A673 (cell line): ENCODE measurements around the gene RAB26. TPM values are rescaled to one million over a fixed set of nuclear protein-coding genes. Genes with fewer than 3 reads are reported as not detected.

ENCODE experiments used
- BruUV-seq: library from RNA; stranded (reverse); fragments of 400-500 nt; replicated peaks from 2 replicates; lab custom pipeline; 2021; lab: Mats Ljungman, UMichigan
- CTCF ChIA-PET: fragments of 300-600 bp; sonication (Branson Sonifier 250); formaldehyde crosslinking; loops from one replicate; lab custom pipeline; 2022; ENCODE audit warnings: antibody characterized with exemption; lab: Charles Lee
- POLR2A ChIA-PET: fragments of 300-600 bp; sonication (Branson Sonifier 250); formaldehyde crosslinking; loops from one replicate; lab custom pipeline; 2022; ENCODE audit warnings: antibody characterized with exemption; ENCODE audit not compliant: low non-redundant PET; lab: Charles Lee
- DNase-seq: peaks from one replicate; pipeline ENCODE4 v3.0.0-alpha.2; 2015; ENCODE audit warnings: low spot score
- H3K27ac ChIP-seq: fragments of 200-600 bp; sonication (generic); 2 replicates; pipeline ENCODE4 v1.5.1; 2016; ENCODE audit warnings: mixed run types, low read depth, mild to moderate bottlenecking, mixed read lengths, antibody characterized with exemption, low read length; ENCODE audit not compliant: poor library complexity, severe bottlenecking
- H3K27me3 ChIP-seq: fragments of 200-600 bp; sonication (generic); replicated peaks from 2 replicates; pipeline ENCODE4 v1.6.1; 2017; ENCODE audit warnings: mixed run types, low read depth, mild to moderate bottlenecking, mixed read lengths, antibody characterized with exemption, low read length; ENCODE audit not compliant: insufficient read depth, poor library complexity
- H3K36me3 ChIP-seq: fragments of 200-600 bp; sonication (generic); 2 replicates; pipeline ENCODE4 v1.6.1; 2016; ENCODE audit warnings: mixed run types, mild to moderate bottlenecking, mixed read lengths, antibody characterized with exemption, low read length; ENCODE audit not compliant: insufficient read depth, poor library complexity, severe bottlenecking
- H3K4me1 ChIP-seq: fragments of 200-600 bp; sonication (generic); 2 replicates; pipeline ENCODE4 v1.6.1; 2017; ENCODE audit warnings: mixed run types, mild to moderate bottlenecking, mixed read lengths, antibody characterized with exemption, low read length; ENCODE audit not compliant: insufficient read depth, poor library complexity, severe bottlenecking
- H3K4me3 ChIP-seq: fragments of 200-600 bp; sonication (generic); 2 replicates; pipeline ENCODE4 v1.5.1; 2016; ENCODE audit warnings: low read depth, mixed run types, mild to moderate bottlenecking, mixed read lengths, low read length; ENCODE audit not compliant: poor library complexity, severe bottlenecking
- H3K9me3 ChIP-seq: fragments of 200-600 bp; sonication (generic); 2 replicates; pipeline ENCODE4 v1.6.1; 2016; ENCODE audit warnings: mixed run types, low read depth, mild to moderate bottlenecking, mixed read lengths, antibody characterized with exemption, low read length; ENCODE audit not compliant: poor library complexity, severe bottlenecking
- EZH2 ChIP-seq: fragments of 200-600 bp; sonication (generic); IDR thresholded peaks from 2 replicates; pipeline ENCODE4 v1.6.1; 2017; ENCODE audit warnings: borderline replicate concordance, low read depth, mild to moderate bottlenecking, mixed read lengths, antibody characterized with exemption, low read length; ENCODE audit not compliant: poor library complexity, severe bottlenecking
- intact Hi-C: fragments of 100-400 bp; cut with micrococcal nuclease; formaldehyde crosslinking; loops from one replicate; pipeline ENCODE4 v1.10.0; 2022; ENCODE audit not compliant: unreplicated experiment
- total RNA-seq: library from RNA; stranded (reverse); gene quantifications from 2 replicates; pipeline ENCODE4 v1.2.3, GENCODE V29; 2021
- TF ChIP-seq, protein P1 (sequence below): fragments of 300-800, 200-600 bp; sonication (generic); conservative IDR thresholded peaks from 2 replicates; pipeline ENCODE4 v1.5.1; 2017; ENCODE audit warnings: low read depth, mild to moderate bottlenecking, antibody characterized with exemption, low read length, moderate library complexity, mixed read lengths

Gene RAB26
- total RNA-seq, 1 experiment from 2014 or later, result 0.49 TPM

DNA sequence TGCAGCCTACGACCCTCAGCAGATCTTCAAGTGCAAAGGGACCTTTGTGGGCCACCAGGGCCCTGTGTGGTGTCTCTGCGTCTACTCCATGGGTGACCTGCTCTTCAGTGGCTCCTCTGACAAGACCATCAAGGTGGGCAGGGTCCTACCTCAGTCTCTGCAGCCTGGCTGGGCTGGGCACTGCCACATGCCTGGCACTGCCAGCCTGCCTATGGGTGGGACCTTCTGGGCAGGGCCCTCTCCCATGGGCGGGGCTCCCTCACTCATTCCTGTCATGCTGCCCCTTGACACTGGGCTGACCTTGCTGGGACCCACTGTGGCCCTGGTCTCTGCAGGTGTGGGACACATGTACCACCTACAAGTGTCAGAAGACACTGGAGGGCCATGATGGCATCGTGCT, 25.5 kb downstream of the RAB26 start:
- no TSS peak for BruUV-seq
- ChIA-PET POLR2A (no interaction called here), CTCF (no interaction called here)
- intact Hi-C loops, result no loop called here
- H3K36me3 ChIP-seq, result peaks cover 33% of the 10 kb centered on the region
- no peak overlapping the region for H3K27ac ChIP-seq
- TF ChIP-seq, protein P1, sequence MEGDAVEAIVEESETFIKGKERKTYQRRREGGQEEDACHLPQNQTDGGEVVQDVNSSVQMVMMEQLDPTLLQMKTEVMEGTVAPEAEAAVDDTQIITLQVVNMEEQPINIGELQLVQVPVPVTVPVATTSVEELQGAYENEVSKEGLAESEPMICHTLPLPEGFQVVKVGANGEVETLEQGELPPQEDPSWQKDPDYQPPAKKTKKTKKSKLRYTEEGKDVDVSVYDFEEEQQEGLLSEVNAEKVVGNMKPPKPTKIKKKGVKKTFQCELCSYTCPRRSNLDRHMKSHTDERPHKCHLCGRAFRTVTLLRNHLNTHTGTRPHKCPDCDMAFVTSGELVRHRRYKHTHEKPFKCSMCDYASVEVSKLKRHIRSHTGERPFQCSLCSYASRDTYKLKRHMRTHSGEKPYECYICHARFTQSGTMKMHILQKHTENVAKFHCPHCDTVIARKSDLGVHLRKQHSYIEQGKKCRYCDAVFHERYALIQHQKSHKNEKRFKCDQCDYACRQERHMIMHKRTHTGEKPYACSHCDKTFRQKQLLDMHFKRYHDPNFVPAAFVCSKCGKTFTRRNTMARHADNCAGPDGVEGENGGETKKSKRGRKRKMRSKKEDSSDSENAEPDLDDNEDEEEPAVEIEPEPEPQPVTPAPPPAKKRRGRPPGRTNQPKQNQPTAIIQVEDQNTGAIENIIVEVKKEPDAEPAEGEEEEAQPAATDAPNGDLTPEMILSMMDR, result no peak
- no peak for TF ChIP-seq EZH2
- H3K9me3 ChIP-seq, result no peaks in the 10 kb centered on the region
- no peak for DNase-seq
- no peaks in the 10 kb centered on the region for H3K27me3 ChIP-seq
- H3K4me3 ChIP-seq, result no peak overlapping the region
- H3K4me1 ChIP-seq, result no peaks in the 10 kb centered on the region

DNA sequence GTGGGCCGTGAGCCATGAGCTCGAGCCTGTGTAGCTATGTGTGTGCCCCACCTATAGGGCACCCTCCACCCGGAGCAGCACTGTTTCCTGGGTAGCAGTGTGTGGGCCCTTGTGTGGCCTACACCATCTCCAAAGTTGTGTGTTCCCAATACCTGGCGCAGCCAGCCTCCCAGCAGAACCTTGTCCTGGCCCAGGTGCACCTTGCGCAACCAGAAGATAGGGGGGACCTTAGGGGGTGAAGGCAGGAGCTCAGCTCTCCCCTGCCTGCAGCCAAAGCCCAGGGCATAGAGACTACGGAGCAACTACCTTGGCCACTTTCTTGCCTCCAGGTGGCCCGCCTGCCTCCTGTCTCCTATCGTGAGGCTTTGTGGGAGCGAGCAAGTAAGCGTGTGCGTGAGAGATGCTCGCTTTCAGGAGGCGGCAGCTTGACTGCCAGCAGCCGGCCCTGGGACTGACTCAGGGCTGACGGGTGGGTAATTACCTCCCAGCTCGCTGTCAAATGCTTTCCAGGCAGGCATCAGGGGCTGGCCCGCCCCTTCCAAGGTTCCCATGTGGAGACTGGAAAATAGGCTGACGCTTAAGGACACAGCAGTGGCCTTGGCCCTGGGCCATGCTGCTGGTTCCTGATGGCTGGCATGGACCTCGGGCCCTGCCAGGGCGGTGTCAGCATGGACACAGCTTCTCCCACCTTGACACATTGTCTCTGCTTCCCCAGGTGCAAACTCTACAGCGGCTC, 26.1 kb downstream of the RAB26 start:
- intact Hi-C loops, result no loop called here
- ChIA-PET CTCF (interaction anchor here (0.5 kb wide), 1 partner anchor 152 kb away, joined by 3 read pairs; no protein-coding TSS in a partner anchor), POLR2A (no interaction called here)
- Histone ChIP-seq H3K27ac (no peak overlapping the region), H3K4me1 (no peaks in the 10 kb centered on the region), H3K9me3 (no peaks in the 10 kb centered on the region), H3K4me3 (no peak overlapping the region), H3K36me3 (peaks cover 33% of the 10 kb centered on the region), H3K27me3 (no peaks in the 10 kb centered on the region)
- DNase-seq, result no peak
- no TSS peak for BruUV-seq
- TF ChIP-seq, protein P1, result no peak
- TF ChIP-seq EZH2, result no peak

DNA sequence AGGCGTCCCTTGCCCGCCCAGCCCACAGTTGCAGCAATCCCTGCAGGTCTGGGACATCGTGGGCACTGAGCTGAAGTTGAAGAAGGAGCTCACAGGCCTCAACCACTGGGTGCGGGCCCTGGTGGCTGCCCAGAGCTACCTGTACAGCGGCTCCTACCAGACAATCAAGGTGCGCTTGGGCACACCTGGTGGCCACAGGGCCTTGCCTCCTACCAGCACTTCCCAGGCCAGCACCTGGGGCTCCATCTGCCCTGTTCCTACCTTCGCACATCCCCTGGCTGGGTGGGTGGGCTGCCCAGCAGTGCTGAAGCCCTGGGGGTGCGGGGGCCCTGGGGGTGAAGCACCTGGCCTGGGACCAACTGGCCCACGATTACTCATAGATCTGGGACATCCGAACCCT, 27.0 kb downstream of the RAB26 start:
- TF ChIP-seq, protein P1, result no peak
- TF ChIP-seq EZH2, result no peak
- intact Hi-C loops, result no loop called here
- ChIA-PET CTCF (no interaction called here), POLR2A (no interaction called here)
- peaks cover 29% of the 10 kb centered on the region for H3K36me3 ChIP-seq
- no peak for DNase-seq
- H3K27ac ChIP-seq, result no peak overlapping the region
- no peaks in the 10 kb centered on the region for H3K27me3 ChIP-seq
- H3K4me1 ChIP-seq, result no peaks in the 10 kb centered on the region
- H3K4me3 ChIP-seq, result no peak overlapping the region
- BruUV-seq, result no TSS peak
- H3K9me3 ChIP-seq, result no peaks in the 10 kb centered on the region
